Measurements from ENCODE around the gene SYMPK.
A peak's percentile ranks its signal among the peaks of the same experiment; 100 is the strongest.

SYMPK gene

GRCh38 chr19:45767410-45767880 is 95.5 kb downstream of the SYMPK start:
- FAIRE-seq, result no peak
- DNase-seq (ENCODE audit: low spot score), result peak; percentile 14

GRCh38 chr19:45766869-45767346 is 96.0 kb downstream of the SYMPK start:
- DNase-seq (ENCODE audit: low spot score) (no peak), FAIRE-seq (no peak)

GRCh38 chr19:45766296-45766868 is 96.6 kb downstream of the SYMPK start:
- FAIRE-seq (no peak), DNase-seq (ENCODE audit: low spot score) (no peak)

- DNase-seq (ENCODE audit: low spot score), result no peak
- no peak for FAIRE-seq
Observed at GRCh38 chr19:45765702-45766295, 97.1 kb downstream of the SYMPK start.

Data from RCC 7860 (cell line).